B cell (primary cell): ENCODE measurements around the gene EGFL7. TPM values are rescaled to one million over a fixed set of nuclear protein-coding genes. Genes with fewer than 3 reads are reported as not detected.

Source experiments
- ATAC-seq: fragments of 200-7000 bp; cut with Tn5 transposase; one replicate; pipeline ENCODE4 v1.10.0; 2021; ENCODE audit warnings: low read depth, mild to moderate bottlenecking, moderate number of reproducible peaks, moderate library complexity
- CTCF ChIA-PET: fragments of 350-600 bp; sonication (Branson Sonifier 250); formaldehyde crosslinking; loops from one replicate; lab custom pipeline; 2021; ENCODE audit warnings: antibody characterized with exemption, inconsistent platforms; lab: Charles Lee
- POLR2A ChIA-PET: fragments of 350-600 bp; sonication (Branson Sonifier 250); formaldehyde crosslinking; loops from one replicate; lab custom pipeline; 2021; ENCODE audit warnings: antibody characterized with exemption; lab: Charles Lee
- DNase-seq: peaks from one replicate; pipeline ENCODE4 v3.0.0; 2013
- H2AFZ ChIP-seq: 2 replicates; pipeline ENCODE4 v1.6.1; 2012; ENCODE audit warnings: mild to moderate bottlenecking, low read depth, low read length; ENCODE audit not compliant: insufficient read depth, poor library complexity, severe bottlenecking
- H3K27ac ChIP-seq, 2 donors: 1 replicate in 1 of 2; 2 replicates in 1 of 2; pipeline ENCODE4 v1.5.1; 2012 to 2013; ENCODE audit warnings: low read length in 2 of 2, mild to moderate bottlenecking in 2 of 2, moderate library complexity in 1 of 2
- H3K27me3 ChIP-seq, 4 experiments: fragments of 200-600 bp in 1 of 4; sonication (generic) in 1 of 4; replicated peaks in 1 of 4; 1 replicate in 2 of 4; 2 replicates in 2 of 4; pipeline versions ENCODE4 v1.6.1 to v1.7.0; 2013 to 2016; ENCODE audit warnings: low read length in 3 of 4, mild to moderate bottlenecking in 2 of 4, mixed read lengths in 1 of 4, moderate library complexity in 1 of 4; ENCODE audit not compliant: insufficient read depth in 4 of 4, control insufficient read depth in 3 of 4; ENCODE audit errors: control extremely low read depth in 1 of 4
- H3K36me3 ChIP-seq, 2 experiments: replicated peaks in 1 of 2; 1 replicate in 1 of 2; 2 replicates in 1 of 2; pipeline versions ENCODE4 v1.6.1 to v1.7.1; 2013; ENCODE audit warnings: low read length in 1 of 2; ENCODE audit not compliant: insufficient read depth in 2 of 2, control insufficient read depth in 1 of 2; ENCODE audit errors: control extremely low read depth in 1 of 2, extremely low read depth in 1 of 2
- H3K4me1 ChIP-seq, 2 donors: fragments of 200-600 bp in 1 of 2; sonication (generic) in 1 of 2; 1 replicate in 1 of 2; 2 replicates in 1 of 2; pipeline versions ENCODE4 v1.5.1 to v1.6.1; 2013 to 2017; ENCODE audit warnings: low read length in 2 of 2; ENCODE audit not compliant: control insufficient read depth in 2 of 2, insufficient read depth in 2 of 2
- H3K4me2 ChIP-seq: replicated peaks from 2 replicates; pipeline ENCODE3; 2012; ENCODE audit warnings: mild to moderate bottlenecking, low read depth, low read length; ENCODE audit not compliant: poor library complexity, severe bottlenecking
- H3K4me3 ChIP-seq, 5 experiments: fragments of 200-600 bp in 1 of 5; sonication (generic) in 1 of 5; 1 replicate in 3 of 5; 2 replicates in 2 of 5; pipeline versions ENCODE4 v1.5.1 to v1.7.0; 2011 to 2016; ENCODE audit warnings: low read length in 4 of 5, mild to moderate bottlenecking in 4 of 5, low read depth in 2 of 5, control low read depth in 1 of 5, moderate library complexity in 1 of 5; ENCODE audit not compliant: insufficient read depth in 1 of 5; ENCODE audit errors: control extremely low read depth in 1 of 5, extremely low read depth in 1 of 5
- H3K79me2 ChIP-seq: fragments of 200-600 bp; sonication (generic); one replicate; pipeline ENCODE4 v1.6.0; 2016; ENCODE audit warnings: low read length; ENCODE audit not compliant: control insufficient read depth, insufficient read depth
- H3K9ac ChIP-seq: fragments of 200-600 bp; sonication (generic); 2 replicates; pipeline ENCODE4 v1.6.1; 2017; ENCODE audit warnings: mild to moderate bottlenecking, low read length, moderate library complexity
- H3K9me3 ChIP-seq, 3 donors: one replicate each; pipeline versions ENCODE4 v1.6.1 to v1.7.1; 2013; ENCODE audit warnings: low read length in 2 of 3; ENCODE audit not compliant: control insufficient read depth in 2 of 3, insufficient read depth in 1 of 3; ENCODE audit errors: control extremely low read depth in 1 of 3
- H4K20me1 ChIP-seq: 2 replicates; pipeline ENCODE4 v1.6.0; 2012; ENCODE audit warnings: mild to moderate bottlenecking, low read length; ENCODE audit not compliant: insufficient read depth, control insufficient read depth, poor library complexity, severe bottlenecking
- H3K27ac Mint-ChIP-seq: one replicate; pipeline ENCODE4 v1.8.0; 2021; ENCODE audit warnings: mixed read lengths
- H3K27me3 Mint-ChIP-seq: one replicate; pipeline ENCODE4 v1.8.0; 2021; ENCODE audit warnings: mixed read lengths
- H3K4me1 Mint-ChIP-seq: one replicate; pipeline ENCODE4 v1.8.0; 2021; ENCODE audit warnings: mixed read lengths
- H3K4me3 Mint-ChIP-seq: one replicate; pipeline ENCODE4 v1.8.0; 2021; ENCODE audit warnings: mixed read lengths
- H3K9me3 Mint-ChIP-seq: one replicate; pipeline ENCODE4 v1.8.0; 2022; ENCODE audit warnings: mixed read lengths; ENCODE audit not compliant: insufficient read depth
- CTCF ChIP-seq: fragments of 200-600 bp; IDR thresholded peaks from one replicate; pipeline ENCODE4 v1.8.0; 2022; ENCODE audit warnings: antibody characterized with exemption, mild to moderate bottlenecking
- EZH2 ChIP-seq: IDR thresholded peaks from 2 replicates; pipeline ENCODE4 v1.6.1; 2012; ENCODE audit warnings: borderline replicate concordance, low read depth, mild to moderate bottlenecking, moderate library complexity, low read length; ENCODE audit not compliant: insufficient read depth, poor library complexity, severe bottlenecking
- WGBS: methylation state at CpG from one replicate; pipeline ENCODE4 v1.1.5; 2013; ENCODE audit warnings: missing lambda C conversion rate; ENCODE audit not compliant: insufficient coverage; 5-methylcytosine and 5-hydroxymethylcytosine counted together
- intact Hi-C: fragments of 100-400 bp; cut with micrococcal nuclease; formaldehyde crosslinking; loops from one replicate; pipeline ENCODE4 v1.10.0; 2022
- polyA plus RNA-seq: library from polyadenylated mRNA; depleted of rRNA; stranded (reverse); fragments of >200 nt; gene quantifications from 2 replicates; pipeline ENCODE4 v1.2.3, GENCODE V29; 2012
- total RNA-seq, 2 donors: library from RNA; stranded (reverse); fragments of 120-200 nt in 1 of 2; gene quantifications; 1 replicate in 1 of 2; 2 replicates in 1 of 2; pipeline versions ENCODE4 v1.2.3 to v1.2.4, GENCODE V29; 2013 to 2022

EGFL7 gene
- total and polyA plus RNA-seq, 2 donors (not counting 1 experiment from before 2014, with no cell fraction given), result 0.34 TPM; not detected in 1

- Histone ChIP-seq H3K4me3 (no peak overlapping the region), H3K4me2 (no peak overlapping the region), H3K4me1 (peaks cover 30 to 38% of the 10 kb centered on the region in 2 donors), H3K27me3 (peaks cover 0 to 4% (median 0%) of the 10 kb centered on the region in 4 experiments), H3K9me3 (peaks cover 0 to 17% (median 2%) of the 10 kb centered on the region in 3 donors), H3K36me3 (no peaks in the 10 kb centered on the region), H4K20me1 (no peaks in the 10 kb centered on the region), H2AFZ (no peak overlapping the region), H3K79me2 (no peaks in the 10 kb centered on the region), H3K9ac (no peak overlapping the region), H3K27ac (no peak overlapping the region)
- Mint-ChIP-seq H3K4me3 (no peak overlapping the region), H3K9me3 (no peaks in the 10 kb centered on the region), H3K27me3 (no peaks in the 10 kb centered on the region), H3K4me1 (peaks cover 32% of the 10 kb centered on the region), H3K27ac (no peak overlapping the region)
- whole genome bisulfite sequencing, result 96% methylated on average over 15 of the region's 22 CpGs
- intact Hi-C loops, result no loop called here
- CTCF ChIA-PET, result no interaction called here
- no peak for DNase-seq
- TF ChIP-seq EZH2 (no peak), CTCF (no peak)
- POLR2A ChIA-PET, result no interaction called here
- no peak for ATAC-seq
These were observed 48.3 kb upstream of the EGFL7 start for GRCh38 chr9:136614372-136614922.

- peak overlapping the region in 1 of 2 donors; percentile 10 for H3K27ac ChIP-seq
- TF ChIP-seq CTCF, result no peak
- TF ChIP-seq EZH2, result no peak
- no peak for DNase-seq
- CTCF ChIA-PET, result no interaction called here
- H3K9ac ChIP-seq, result no peak overlapping the region
- intact Hi-C loops, result no loop called here
- H3K4me1 ChIP-seq, result peaks cover 37 to 45% of the 10 kb centered on the region in 2 donors
- H2AFZ ChIP-seq, result no peak overlapping the region
- no peaks in the 10 kb centered on the region for H3K79me2 ChIP-seq
- no peaks in the 10 kb centered on the region for H3K27me3 ChIP-seq
- Mint-ChIP-seq H3K27me3 (no peaks in the 10 kb centered on the region), H3K9me3 (no peaks in the 10 kb centered on the region), H3K27ac (no peak overlapping the region), H3K4me3 (no peak overlapping the region), H3K4me1 (peaks cover 38% of the 10 kb centered on the region)
- H3K4me3 ChIP-seq, result no peak overlapping the region
- ATAC-seq, result no peak
- H3K9me3 ChIP-seq, result peaks cover 0 to 17% (median 2%) of the 10 kb centered on the region in 3 donors
- POLR2A ChIA-PET, result no interaction called here
- no peaks in the 10 kb centered on the region for H3K36me3 ChIP-seq
- no peak overlapping the region for H3K4me2 ChIP-seq
- 95% methylated on average over 25 of the region's 25 CpGs for WGBS
- H4K20me1 ChIP-seq, result no peaks in the 10 kb centered on the region
These were observed 47.6 kb upstream of the EGFL7 start for GRCh38 chr9:136614967-136615623.
